Omental fat pad (tissue), 4 donors: ENCODE data around the gene C17orf67. TPM values are rescaled to one million over a fixed set of nuclear protein-coding genes. Genes with fewer than 3 reads are reported as not detected.
A peak's percentile ranks its signal among the peaks of the same experiment; 100 is the strongest.

Experiments used
- ATAC-seq: fragments of 150-250 bp; one replicate; pipeline ENCODE4 v1.9.1; 2016; ENCODE audit warnings: mild to moderate bottlenecking, moderate library complexity; ENCODE audit not compliant: low FRiP score
- DNase-seq: peaks from one replicate; pipeline ENCODE4 v3.0.0-alpha.2; 2019; ENCODE audit warnings: low spot score
- CTCF ChIP-seq, 3 donors: fragments of 450-650 bp; IDR thresholded peaks; one replicate each; pipeline ENCODE4 v1.5.1; 2016 to 2017; ENCODE audit warnings: antibody characterized with exemption in 3 of 3, mild to moderate bottlenecking in 3 of 3, moderate library complexity in 2 of 3
- total RNA-seq, 4 donors: library from RNA; depleted of rRNA; stranded (reverse); fragments of >200 nt; gene quantifications; one replicate each; pipeline ENCODE4 v1.1.0, GENCODE V29; 2016

C17orf67 gene
- total RNA-seq, 4 donors from 2014 or later: 0.44 to 5.4 (median 1.3) TPM

GRCh38 chr17:56835264-56835585, 1.5 kb upstream of the C17orf67 start:
- DNase-seq (no peak), ATAC-seq (no peak)
- no peak for TF ChIP-seq CTCF (IDR thresholded peaks at IDR 0.05)

DNA sequence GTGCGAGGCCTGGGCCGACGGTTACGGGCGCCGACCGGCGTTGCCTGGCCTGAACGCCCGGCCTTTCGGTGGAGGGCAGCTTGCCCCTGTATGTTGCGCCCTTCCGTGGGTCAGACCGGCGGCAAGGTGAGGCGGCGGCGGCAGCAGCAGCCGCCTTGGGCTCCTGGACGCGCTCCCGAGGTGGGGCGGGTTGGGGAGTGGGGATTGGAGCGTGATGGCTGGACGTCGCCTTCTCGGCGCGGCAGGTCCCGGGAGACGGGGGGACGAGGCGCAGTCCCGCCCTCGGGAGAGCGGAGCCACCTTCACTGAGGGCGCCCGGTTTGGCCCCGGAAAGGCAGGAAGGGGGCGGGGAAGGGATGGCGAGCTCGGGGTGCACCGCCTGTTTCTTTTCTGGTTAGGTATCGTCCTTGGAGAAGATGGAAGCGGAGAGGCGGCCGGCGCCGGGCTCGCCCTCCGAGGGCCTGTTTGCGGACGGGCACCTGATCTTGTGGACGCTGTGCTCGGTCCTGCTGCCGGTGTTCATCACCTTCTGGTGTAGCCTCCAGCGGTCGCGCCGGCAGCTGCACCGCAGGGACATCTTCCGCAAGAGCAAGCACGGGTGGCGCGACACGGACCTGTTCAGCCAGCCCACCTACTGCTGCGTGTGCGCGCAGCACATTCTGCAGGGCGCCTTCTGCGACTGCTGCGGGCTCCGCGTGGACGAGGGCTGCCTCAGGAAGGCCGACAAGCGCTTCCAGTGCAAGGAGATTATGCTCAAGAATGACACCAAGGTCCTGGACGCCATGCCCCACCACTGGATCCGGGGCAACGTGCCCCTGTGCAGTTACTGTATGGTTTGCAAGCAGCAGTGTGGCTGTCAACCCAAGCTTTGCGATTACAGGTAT, 902 bp upstream of the C17orf67 start:
- DNase-seq (no peak), ATAC-seq (peak; percentile 20)
- TF ChIP-seq CTCF (IDR thresholded peaks at IDR 0.05): no peak

DNA sequence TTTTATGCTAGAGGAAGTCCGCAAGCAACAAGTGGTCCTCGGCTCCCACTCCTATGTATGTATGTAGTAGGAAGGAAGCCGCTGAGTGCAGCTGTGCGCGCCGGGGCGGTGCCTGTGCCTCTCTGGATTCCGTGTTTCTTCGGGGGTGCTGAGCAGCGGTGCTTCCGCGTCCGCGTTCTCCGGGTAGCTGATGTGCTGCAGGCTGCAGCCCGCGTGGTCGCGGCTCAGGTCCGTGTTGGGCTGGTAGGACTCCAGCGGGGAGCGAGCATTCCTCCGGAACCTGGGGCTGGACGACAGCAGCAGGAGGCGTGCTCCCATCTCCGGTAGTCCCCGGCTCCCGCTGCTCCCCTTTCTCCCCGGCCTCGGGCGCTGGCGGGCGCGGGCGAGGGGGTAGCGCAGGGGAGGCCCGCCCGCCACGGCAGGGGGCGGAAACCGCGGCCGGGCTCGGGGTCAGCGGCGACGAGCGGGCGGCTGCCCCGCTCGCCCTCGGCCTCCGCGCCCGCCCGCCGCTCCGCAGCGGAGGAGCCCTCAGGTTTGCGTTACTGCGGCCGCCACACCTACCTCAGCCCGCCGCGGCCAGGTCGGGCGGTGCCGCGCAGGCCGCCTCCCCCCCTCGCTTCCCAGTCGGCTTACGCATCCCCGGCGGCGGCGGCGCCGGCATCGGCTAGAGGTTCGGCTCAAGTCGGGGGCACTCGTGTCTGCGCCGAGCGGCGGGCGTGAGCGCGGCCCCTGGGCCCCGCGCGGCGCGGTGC, 487 bp downstream of the C17orf67 start:
- TF ChIP-seq CTCF (IDR thresholded peaks at IDR 0.05): no peak
- DNase-seq (peak; percentile 39), ATAC-seq (peak; percentile 84)

DNA sequence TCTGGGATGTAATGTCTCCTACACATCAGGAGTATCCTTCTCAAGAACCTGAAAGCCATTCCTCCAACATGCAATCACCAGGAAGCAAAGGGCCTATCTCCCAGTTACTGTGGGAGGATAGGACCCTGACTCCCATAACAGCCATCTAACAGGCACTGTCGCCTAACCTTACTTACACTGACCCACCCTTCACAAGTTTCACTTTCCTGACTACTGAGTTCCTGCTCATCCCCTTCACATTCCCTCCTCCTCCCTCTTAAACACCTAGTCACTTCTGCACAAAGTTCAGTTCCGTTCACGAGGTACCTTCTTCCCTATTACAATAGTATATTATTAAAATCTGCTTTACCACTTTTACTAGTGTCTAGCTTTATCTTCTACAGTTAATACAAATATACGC, 1.3 kb downstream of the C17orf67 start:
- DNase-seq (no peak), ATAC-seq (no peak)
- no peak for TF ChIP-seq CTCF (IDR thresholded peaks at IDR 0.05)

DNA sequence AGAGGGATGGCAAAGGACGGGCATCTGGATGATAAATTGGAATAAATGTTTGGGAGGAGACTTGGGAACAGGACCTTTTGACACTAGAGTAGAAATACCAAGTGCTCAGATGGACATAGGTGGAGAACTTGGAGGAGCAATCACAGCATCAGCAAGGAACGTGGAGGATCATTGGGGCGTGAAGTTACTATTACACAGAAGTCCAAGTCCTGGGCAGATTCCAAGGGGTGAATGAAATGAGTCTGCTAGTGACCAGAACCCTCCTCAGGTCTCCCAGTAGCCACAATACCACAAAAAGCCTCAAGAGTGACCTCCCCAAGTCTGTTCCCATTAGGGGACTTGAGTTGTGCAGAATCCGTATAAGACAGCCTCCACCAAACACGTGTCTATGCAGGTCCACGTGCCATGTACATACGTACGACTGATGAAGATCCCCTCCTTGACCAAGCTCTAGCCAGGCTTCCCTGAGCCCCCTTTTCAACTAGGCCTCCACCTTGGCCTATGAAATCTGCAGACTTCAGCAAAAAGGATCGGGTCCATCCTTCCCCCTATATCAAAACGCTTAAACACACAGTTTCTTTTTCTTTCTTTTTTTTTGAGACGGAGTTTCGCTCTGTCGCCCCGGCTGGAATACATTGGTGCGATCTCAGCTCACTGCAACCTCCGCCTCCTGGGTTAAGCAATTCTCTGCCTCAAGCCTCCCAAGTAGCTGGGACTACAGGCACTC, 2.2 kb downstream of the C17orf67 start:
- no peak for TF ChIP-seq CTCF (IDR thresholded peaks at IDR 0.05)
- no peak for ATAC-seq
- DNase-seq: no peak

- TF ChIP-seq CTCF (IDR thresholded peaks at IDR 0.05): no peak
- ATAC-seq (no peak), DNase-seq (no peak)
These were observed 2.9 kb downstream of the C17orf67 start for GRCh38 chr17:56830726-56831368.
